HG02642 (cell line): ENCODE results near the gene SLC41A2.
A peak's percentile ranks its signal among the peaks of the same experiment; 100 is the strongest.

Source experiments
- ATAC-seq: cut with Tn5 transposase; IDR thresholded peaks from one replicate; pipeline ENCODE4 v1.9.1; 2021; ENCODE audit warnings: mild to moderate bottlenecking; ENCODE audit not compliant: unreplicated experiment, poor library complexity

The SLC41A2 gene

DNA sequence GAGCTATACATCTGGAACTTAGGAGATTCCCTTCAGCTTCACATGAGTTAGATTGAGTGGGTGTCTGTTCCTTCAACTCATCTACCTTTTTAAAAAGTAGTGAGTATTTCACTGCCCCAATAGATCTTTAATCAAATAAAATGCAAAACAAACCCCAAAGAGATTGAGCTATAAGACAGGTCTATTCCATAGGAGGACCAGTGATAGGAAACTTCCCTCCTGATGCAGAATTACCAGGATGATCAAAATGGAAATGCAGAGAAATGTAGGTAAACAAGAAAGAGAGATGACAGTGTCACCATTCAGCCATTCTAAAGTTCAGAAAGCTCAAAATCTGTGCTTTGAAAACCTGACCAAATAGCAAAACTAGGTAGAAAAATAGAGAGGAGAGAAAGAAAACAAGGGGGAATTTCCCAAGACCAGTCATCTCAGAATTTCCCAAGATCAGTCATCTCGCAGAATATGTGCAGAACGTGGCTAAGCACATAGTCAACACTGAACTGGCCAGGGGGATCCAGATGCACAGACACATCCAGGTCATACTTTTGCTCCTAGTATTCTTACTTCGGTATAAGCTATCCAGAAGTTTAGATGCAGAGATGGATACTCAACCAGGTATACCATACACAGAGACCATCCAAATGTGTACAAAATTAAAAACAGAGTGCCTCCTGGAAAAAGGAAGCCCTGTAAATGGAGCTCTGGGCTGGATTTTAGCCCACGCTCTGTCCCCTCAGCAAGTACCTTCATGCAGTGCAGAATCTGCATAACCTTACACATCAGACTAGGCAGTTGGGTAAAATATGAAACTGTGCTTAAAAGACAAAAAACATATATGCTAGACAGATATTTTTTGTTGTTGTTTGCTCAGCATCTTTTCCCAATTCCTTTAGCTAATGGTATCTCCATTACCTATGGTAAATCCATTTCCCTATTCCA lies 27.4 kb downstream of the SLC41A2 start:
- ATAC-seq: peak; percentile 90

DNA sequence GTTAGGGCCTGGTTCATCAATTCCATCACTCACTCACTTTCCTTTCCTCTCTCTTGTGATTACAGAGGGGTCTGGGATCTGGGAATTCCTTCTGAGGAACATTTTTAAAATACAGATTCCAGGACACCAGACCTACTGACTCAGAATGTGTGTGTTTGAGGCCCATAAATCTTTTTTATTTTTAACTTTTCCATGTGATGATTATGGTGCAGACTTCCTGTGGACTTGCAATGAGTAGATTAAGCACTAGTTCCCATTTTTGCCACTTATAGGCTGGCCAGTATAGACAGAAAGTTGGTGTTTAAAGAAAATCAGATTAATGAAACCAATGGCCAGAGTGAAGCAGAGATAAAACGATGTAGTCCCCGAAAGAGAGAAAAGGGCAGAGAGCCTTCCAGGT lies 28.1 kb downstream of the SLC41A2 start:
- ATAC-seq: peak; percentile 7

DNA sequence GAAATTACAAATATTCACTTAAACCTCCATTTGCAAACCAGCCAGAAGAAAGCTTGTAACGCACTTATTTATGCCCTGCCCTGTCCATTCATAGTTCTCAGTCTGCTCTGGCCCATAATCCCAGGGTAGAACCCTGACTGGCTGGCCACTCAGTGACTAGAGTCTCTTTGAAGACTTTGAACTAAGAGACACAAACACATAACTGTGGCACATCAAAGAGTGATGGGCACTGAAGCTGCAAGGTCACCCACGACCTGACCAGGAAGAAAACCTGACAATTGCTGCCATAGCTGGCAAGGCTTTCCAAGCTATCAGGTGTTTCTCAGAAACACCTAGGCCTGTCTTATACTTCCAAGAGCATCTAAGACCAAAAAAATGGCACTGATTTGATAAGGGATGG lies 28.7 kb downstream of the SLC41A2 start:
- ATAC-seq: no peak

DNA sequence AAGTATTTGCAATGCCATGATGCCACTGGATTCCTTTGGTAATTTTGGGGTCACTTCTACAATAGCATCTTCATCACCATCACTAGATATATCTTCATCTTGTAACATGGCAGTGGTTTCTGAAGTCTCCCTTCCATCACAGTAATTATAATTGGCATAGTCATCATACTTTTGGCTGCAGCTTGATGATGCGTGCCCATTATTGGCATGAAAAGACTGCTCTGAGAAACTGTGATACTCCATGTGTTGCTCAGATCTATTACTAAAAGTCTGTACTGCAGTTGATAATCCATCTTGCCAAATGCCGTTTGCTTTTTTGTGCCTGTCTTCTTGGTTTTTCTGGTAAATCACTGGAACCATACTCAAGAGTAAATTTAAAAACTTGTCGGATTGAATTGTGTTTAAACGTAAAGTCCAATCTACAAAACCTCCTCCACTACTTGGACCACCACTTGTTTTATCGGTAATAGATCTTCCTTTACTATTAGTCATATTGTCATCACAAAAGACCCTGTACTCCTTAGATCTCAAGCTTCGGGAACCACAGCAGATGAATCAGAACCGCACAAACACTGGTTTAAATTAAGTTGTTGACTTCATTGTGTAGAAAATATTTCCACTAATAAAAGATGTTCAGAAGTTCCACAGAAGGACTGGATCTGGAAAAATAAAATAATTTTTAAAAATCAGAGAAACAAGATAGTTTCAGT lies 29.9 kb downstream of the SLC41A2 start:
- ATAC-seq: no peak

DNA sequence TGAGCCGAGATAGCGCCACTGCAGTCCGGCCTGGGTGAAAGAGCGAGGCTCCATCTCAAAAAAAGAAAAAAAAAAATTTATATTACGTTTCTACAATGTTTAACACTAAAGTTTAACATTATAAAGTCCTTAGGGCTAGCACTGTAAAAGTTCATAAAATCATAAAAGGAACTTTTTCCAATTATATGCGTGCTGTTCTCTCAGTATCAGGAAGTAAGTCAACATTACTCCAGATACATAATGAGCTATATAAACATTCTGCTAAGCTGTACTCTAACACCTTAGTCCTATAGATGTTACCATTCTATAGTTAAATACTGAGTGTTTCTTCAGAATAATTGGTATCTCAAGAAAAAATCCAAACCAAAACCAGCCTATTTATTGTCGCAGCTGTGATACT lies 32.6 kb downstream of the SLC41A2 start:
- ATAC-seq: no peak

DNA sequence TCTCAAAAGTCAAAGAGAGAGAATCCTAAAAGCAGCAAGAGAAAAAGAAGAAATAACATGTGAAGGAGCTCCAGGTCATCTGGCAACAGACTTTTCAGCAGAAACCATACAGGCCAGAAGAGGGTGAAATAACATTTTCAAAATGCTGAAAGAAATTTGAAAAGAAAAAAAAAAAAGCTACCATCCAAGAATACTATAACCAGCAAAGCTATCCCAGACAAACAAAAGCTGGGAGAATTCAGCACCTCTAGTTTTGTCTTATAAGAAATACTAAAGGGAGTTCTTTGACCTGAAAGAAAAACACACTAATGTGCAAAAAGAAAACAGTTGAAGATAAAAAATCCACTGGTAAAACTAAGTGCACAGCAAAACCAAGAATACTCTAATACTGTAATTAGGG lies 36.8 kb downstream of the SLC41A2 start:
- ATAC-seq: no peak

DNA sequence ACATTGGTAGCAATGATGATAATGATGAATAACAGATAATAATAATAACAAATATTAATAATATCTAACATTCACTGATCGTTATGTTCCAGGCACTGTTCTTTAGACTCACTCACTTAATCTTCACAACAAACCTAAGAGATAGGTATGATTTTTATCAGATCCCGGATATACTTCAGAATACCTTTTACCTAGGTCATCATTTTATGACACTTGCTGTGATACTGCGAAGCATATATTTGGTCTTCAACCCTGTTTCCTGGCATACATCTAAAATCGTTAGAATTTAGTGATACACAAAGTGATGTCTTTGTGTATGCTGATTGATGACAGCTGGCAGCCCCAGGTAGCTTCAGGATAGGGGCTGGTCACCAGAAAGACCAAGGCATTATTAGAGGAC lies 46.1 kb downstream of the SLC41A2 start:
- no peak for ATAC-seq

DNA sequence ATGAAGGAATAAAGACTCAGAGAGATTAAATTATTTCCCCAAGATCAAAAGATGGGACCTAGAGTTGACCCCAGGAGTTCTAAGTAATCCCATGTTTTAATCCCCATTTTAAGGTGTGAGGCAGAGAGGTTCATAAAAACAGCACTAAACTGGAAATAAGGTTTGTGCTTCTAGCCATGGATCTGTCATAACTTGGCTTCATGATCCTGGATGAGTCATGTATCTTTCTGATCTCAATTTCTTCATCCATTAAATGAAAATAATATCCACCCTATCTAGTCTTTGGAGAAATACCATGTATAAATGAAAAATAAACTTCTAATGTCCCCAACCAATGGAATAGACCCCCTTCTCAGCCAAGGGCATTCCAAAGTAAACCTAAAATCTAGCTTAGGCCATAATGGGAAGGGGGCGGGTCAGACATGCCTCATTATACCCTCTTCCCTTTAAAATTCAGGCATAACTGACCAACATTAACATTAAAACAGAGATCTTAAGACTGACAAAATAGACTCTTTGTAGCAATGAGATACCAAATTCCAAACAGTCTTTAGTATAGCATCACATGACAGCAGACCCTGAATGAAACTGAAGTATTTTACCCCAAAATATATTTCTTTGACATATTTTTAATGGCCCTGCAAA lies 47.8 kb downstream of the SLC41A2 start:
- ATAC-seq: no peak

DNA sequence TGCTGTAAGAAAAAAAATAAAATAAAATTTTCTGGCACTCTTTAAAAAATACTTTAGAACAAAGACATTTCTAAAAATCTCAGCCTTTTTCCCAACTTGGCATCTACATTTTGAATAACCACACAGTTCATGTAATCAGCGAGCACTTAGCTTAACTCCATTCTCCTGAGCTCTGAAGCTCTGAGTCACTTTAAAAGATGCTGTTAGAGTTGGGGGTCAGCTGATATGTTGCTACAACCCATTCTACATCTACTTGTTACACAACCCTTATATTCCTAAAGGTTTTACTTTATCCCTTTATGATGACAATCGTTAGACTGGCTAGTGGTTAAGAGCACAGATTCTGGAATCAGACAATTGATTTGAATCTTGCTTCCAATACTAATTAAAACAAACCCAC lies 48.3 kb downstream of the SLC41A2 start:
- ATAC-seq: no peak
